Activated CD4-positive, alpha-beta T cell treated with anti-CD3 and anti-CD28 coated beads for 36 hours (primary cell): Measurements from ENCODE around the gene SUFU. TPM values are rescaled to one million over a fixed set of nuclear protein-coding genes. Genes with fewer than 3 reads are reported as not detected.

Experiments used
- ATAC-seq: fragments of 200-7000 bp; cut with Tn5 transposase; one replicate; pipeline ENCODE4 v1.10.0; 2021; ENCODE audit warnings: mild to moderate bottlenecking, moderate library complexity
- CTCF ChIA-PET: fragments of 350-600 bp; sonication (Branson Sonifier 250); formaldehyde crosslinking; loops from one replicate; lab custom pipeline; 2021; ENCODE audit warnings: antibody characterized with exemption; lab: Charles Lee
- POLR2A ChIA-PET: fragments of 350-600 bp; sonication (Branson Sonifier 250); formaldehyde crosslinking; loops from one replicate; lab custom pipeline; 2021; ENCODE audit warnings: antibody characterized with exemption, inconsistent platforms; lab: Charles Lee
- DNase-seq: peaks from one replicate; pipeline ENCODE4 v3.0.0-alpha.2; 2020
- H3K27ac Mint-ChIP-seq: one replicate; pipeline ENCODE4 v1.8.0; 2021; ENCODE audit warnings: mixed read lengths
- H3K27me3 Mint-ChIP-seq: one replicate; pipeline ENCODE4 v1.8.0; 2021; ENCODE audit warnings: mixed read lengths
- H3K36me3 Mint-ChIP-seq: one replicate; pipeline ENCODE4 v1.8.0; 2021; ENCODE audit warnings: low read depth, mixed read lengths
- H3K4me1 Mint-ChIP-seq: one replicate; pipeline ENCODE4 v1.8.0; 2021; ENCODE audit warnings: mixed read lengths
- H3K4me3 Mint-ChIP-seq: one replicate; pipeline ENCODE4 v1.8.0; 2021; ENCODE audit warnings: mild to moderate bottlenecking, moderate library complexity, mixed read lengths
- H3K9me3 Mint-ChIP-seq: one replicate; pipeline ENCODE4 v1.8.0; 2021; ENCODE audit warnings: low read depth, mixed read lengths
- intact Hi-C, 2 experiments: fragments of 100-400 bp; cut with DNase I in 1 of 2; cut with micrococcal nuclease in 1 of 2; formaldehyde crosslinking; loops; one replicate each; pipeline versions ENCODE4 v1.14.2 to v1.15.1; 2022 to 2024; cut with DNase I, micrococcal nuclease
- total RNA-seq, 2 experiments: library from RNA; stranded (reverse); gene quantifications; one replicate each; pipeline ENCODE4 v1.2.3, GENCODE V29; 2021

Gene SUFU
- total RNA-seq, 2 experiments from 2014 or later: 8.4 to 9.5 TPM

DNA sequence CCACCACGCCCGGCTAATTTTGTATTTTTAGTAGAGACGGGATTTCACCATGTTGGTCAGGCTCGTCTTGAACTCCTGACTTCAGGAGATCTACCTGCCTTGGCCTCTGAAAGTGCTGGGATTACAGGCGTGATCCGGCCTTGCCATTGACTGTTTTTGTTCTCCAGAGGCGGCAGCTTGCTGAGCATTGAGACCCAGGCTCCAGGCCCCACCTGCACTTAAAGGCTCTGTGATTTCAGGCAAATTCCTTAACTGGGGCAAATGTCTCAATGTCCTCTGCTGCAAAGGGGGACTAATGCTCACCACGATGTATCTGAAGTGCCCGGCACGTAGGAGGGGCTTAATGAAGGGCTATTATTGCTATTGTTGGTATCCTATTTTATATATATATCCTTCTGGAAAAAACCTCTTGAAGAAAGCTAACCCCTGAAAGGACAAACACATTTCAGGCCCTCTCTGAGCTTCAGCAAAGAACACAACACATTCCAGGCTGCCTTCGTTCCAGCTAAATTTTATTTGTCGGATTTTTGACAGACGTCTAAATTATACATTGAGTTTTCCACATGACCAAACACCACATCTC is 169.6 kb downstream of the SUFU start:
- no peaks in the 10 kb centered on the region for H3K27me3 Mint-ChIP-seq
- CTCF ChIA-PET: interaction anchor here (0.5 to 3.9 kb wide), 11 partner anchors 11 to 441 kb away, joined by 3 to 22 read pairs (median 3); partner anchors contain the start of genes ARL3 and TRIM8
- POLR2A ChIA-PET: interaction anchor here (0.9 kb wide), 1 partner anchor 34 kb away, joined by 5 read pairs; no protein-coding TSS in a partner anchor
- no peaks in the 10 kb centered on the region for H3K36me3 Mint-ChIP-seq
- intact Hi-C loops: no loop called here
- peak overlapping the region; percentile 63 for H3K4me3 Mint-ChIP-seq
- no peaks in the 10 kb centered on the region for H3K9me3 Mint-ChIP-seq
- DNase-seq (no peak), ATAC-seq (no peak)
- peak overlapping the region; percentile 55 for H3K27ac Mint-ChIP-seq
- peaks cover 45% of the 10 kb centered on the region for H3K4me1 Mint-ChIP-seq

DNA sequence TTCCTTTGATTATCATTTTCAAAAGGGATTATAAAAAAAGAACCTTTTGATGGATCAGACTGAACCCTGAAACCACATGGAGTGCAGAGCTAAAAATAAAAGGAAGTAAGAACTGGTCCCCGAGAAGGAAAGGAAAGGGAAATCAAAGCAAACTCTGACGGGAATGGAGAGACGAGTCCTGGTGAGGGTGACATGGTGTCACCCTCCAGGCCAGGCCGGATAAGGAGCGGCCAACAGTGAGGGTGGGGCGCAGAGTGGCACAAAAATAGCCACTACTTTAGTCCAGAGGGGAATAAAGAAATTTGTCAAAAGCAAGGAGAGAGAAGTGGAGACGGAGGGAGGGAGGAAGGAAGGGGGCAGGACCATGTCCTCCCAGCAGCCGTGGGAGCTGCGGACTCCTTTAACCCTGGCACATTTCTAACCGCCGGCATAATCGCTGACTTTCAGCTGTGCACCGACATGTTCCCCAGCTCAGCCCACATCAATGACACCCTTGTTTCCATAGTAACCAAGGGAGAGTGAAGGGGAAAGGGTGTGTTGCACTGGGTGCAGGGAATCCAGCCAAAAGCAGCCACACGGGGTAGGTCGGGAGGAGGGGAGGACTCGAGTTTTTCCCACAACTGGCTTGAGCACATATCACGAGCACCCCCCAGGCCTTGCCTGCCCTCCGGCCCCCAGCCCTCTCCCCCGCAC is 170.2 kb downstream of the SUFU start:
- H3K9me3 Mint-ChIP-seq: no peaks in the 10 kb centered on the region
- H3K27ac Mint-ChIP-seq: peak overlapping the region; percentile 55
- ChIA-PET CTCF (interaction anchor here (0.5 to 3.9 kb wide), 12 partner anchors 10 to 442 kb away, joined by 3 to 22 read pairs (median 3); partner anchors contain the start of genes ARL3 and TRIM8), POLR2A (interaction anchor here (0.9 to 1.2 kb wide), 2 partner anchors 28 to 34 kb away, joined by 5 read pairs; no protein-coding TSS in a partner anchor)
- H3K4me3 Mint-ChIP-seq: peak overlapping the region; percentile 63
- H3K36me3 Mint-ChIP-seq: no peaks in the 10 kb centered on the region
- ATAC-seq: peak; percentile 93
- no peaks in the 10 kb centered on the region for H3K27me3 Mint-ChIP-seq
- peak; percentile 81 for DNase-seq
- intact Hi-C loops: loop anchor here (1.0 to 2.0 kb wide), 3 partner anchors 28 to 69 kb away; partner anchors contain the start of genes ARL3 (in 1 of the 2), SFXN2 (in 1 of the 2) and WBP1L (in 1 of the 2)
- H3K4me1 Mint-ChIP-seq: peaks cover 43% of the 10 kb centered on the region

DNA sequence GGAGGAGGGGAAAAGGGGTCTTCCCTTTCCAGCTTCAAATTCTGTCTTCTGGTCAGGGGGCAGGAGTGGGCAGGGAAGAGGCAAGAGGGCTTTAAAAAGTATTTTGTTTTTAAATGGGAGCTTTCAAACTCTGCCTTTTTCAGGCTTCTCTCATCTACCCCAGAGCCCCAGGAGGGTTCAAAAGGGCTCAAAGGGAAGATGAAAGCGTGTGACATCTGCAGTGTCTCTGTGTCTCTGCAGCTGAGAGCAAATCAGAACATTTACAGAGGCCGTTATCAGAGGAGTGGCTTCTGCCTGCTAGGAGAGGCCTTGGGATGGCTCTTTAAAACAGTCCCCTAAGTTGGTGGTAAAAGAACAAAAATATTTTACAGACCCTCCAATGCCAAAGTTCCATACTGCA is 170.8 kb downstream of the SUFU start:
- no peak for DNase-seq

DNA sequence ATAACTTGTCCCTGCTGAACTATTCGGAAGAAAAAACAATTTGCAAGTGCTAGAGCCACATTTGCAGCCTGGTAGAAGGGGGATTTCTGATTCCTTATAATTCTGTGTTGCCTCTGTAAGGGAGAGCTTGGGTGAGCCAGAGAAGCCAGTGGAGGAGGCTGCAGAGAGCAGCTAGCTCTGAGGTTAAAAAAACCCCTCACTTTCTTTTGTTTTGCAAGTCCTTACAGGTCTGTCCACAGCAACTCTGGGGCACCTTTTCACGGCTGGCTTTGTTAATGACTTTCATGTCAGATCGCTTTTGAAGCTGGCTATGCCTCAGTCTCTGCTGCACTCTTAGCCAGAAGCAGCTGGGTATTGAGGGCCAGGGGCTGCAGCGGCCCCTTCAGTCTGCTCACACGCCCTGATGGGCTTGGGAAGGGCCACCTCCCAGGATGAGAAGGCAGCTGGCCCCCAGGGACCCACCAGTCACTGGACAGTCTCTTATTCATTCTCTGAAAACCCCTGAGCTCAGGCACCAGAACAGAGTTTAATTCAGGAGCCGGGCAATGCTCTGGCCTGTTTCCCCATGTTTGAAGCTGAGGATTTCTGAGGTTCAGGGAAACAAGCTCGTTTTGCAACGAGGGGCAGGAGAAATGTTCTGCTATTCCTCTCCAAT is 171.4 kb downstream of the SUFU start:
- no peaks in the 10 kb centered on the region for H3K9me3 Mint-ChIP-seq
- DNase-seq: no peak
- peaks cover 43% of the 10 kb centered on the region for H3K4me1 Mint-ChIP-seq
- H3K27ac Mint-ChIP-seq: no peak overlapping the region
- H3K27me3 Mint-ChIP-seq: no peaks in the 10 kb centered on the region
- CTCF ChIA-PET: interaction anchor here (0.6 to 3.9 kb wide), 12 partner anchors 9 to 60 kb away, joined by 3 to 22 read pairs (median 3); partner anchors contain the start of genes ARL3 and TRIM8
- no peaks in the 10 kb centered on the region for H3K36me3 Mint-ChIP-seq
- POLR2A ChIA-PET: interaction anchor here (1.0 to 1.2 kb wide), 2 partner anchors 10 to 29 kb away, joined by 3 to 5 read pairs; no protein-coding TSS in a partner anchor
- intact Hi-C loops: loop anchor here (2.0 to 5.0 kb wide), 2 partner anchors 37 to 68 kb away; partner anchors contain the start of genes ARL3 (in 1 of the 2), SFXN2 (in 1 of the 2) and WBP1L (in 1 of the 2)
- ATAC-seq: no peak
- peak overlapping the region; percentile 63 for H3K4me3 Mint-ChIP-seq

More for the DNA sequence above, 170.8 kb downstream of the SUFU start:
- Mint-ChIP-seq H3K4me3 (peak overlapping the region; percentile 63), H3K9me3 (no peaks in the 10 kb centered on the region), H3K36me3 (no peaks in the 10 kb centered on the region), H3K4me1 (peaks cover 43% of the 10 kb centered on the region), H3K27me3 (no peaks in the 10 kb centered on the region), H3K27ac (no peak overlapping the region)
- POLR2A ChIA-PET: interaction anchor here (1.0 to 1.2 kb wide), 2 partner anchors 10 to 28 kb away, joined by 3 to 5 read pairs; no protein-coding TSS in a partner anchor
- peak; percentile 47 for ATAC-seq
- CTCF ChIA-PET: interaction anchor here (1.0 to 3.9 kb wide), 7 partner anchors 10 to 443 kb away, joined by 3 to 22 read pairs (median 5); partner anchors contain the start of genes ARL3 and TRIM8
- intact Hi-C loops: loop anchor here (1.0 to 2.0 kb wide), 3 partner anchors 28 to 68 kb away; partner anchors contain the start of genes ARL3 (in 1 of the 2), SFXN2 (in 1 of the 2) and WBP1L (in 1 of the 2)

DNA sequence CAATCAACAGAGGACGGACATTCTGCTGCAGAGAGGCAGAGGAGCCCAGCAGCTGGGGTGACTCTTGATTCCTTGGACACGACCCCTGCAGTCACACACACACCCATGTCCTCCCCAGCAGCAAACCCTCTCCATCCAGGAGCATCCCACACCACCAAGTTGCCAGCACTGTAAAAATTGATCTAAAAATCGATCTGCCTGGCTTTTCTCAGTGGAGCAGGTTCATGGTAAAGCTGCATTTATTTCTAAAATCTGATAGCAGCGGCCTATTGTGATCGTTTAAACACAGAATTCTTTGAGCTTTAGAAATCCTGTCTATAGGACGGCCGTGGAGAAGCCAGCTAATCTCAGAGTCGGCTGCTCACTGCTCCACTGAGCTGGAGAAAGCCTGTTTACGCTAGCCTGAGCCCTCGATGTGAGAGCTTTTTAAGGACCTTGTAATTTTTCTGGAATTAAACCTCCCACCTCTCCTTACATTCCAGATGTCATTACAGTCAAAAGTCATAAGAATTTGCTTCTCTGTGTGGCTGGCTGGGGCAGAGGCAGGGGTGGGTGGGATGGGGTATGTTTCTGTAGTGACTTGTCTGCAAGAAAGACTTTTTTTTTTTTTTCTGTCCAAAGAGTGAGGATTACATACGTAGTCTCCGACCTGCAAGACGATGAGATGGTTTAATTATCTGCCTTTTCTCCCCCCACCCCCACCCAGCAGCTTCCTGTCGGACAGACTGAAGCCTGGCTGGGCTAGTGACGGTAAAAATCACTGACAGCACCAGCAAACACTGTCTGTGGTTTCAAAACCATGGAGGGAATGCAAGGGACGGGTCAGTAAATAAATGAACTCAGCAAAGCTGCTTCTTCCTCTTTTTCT is 172.1 kb downstream of the SUFU start:
- H3K27ac Mint-ChIP-seq: no peak overlapping the region
- intact Hi-C loops: loop anchor here (2.0 to 5.0 kb wide), 2 partner anchors 36 to 67 kb away; partner anchors contain the start of genes ARL3 (in 1 of the 2), SFXN2 (in 1 of the 2) and WBP1L (in 1 of the 2)
- ChIA-PET CTCF (interaction anchor here (0.6 to 3.9 kb wide), 12 partner anchors 8 to 215 kb away, joined by 3 to 22 read pairs (median 4); partner anchors contain the start of gene ARL3), POLR2A (interaction anchor here (0.7 to 1.2 kb wide), 2 partner anchors 9 to 30 kb away, joined by 5 read pairs; no protein-coding TSS in a partner anchor)
- no peak for DNase-seq
- no peaks in the 10 kb centered on the region for H3K9me3 Mint-ChIP-seq
- no peaks in the 10 kb centered on the region for H3K36me3 Mint-ChIP-seq
- no peaks in the 10 kb centered on the region for H3K27me3 Mint-ChIP-seq
- ATAC-seq: no peak
- no peak overlapping the region for H3K4me3 Mint-ChIP-seq
- H3K4me1 Mint-ChIP-seq: peaks cover 43% of the 10 kb centered on the region

DNA sequence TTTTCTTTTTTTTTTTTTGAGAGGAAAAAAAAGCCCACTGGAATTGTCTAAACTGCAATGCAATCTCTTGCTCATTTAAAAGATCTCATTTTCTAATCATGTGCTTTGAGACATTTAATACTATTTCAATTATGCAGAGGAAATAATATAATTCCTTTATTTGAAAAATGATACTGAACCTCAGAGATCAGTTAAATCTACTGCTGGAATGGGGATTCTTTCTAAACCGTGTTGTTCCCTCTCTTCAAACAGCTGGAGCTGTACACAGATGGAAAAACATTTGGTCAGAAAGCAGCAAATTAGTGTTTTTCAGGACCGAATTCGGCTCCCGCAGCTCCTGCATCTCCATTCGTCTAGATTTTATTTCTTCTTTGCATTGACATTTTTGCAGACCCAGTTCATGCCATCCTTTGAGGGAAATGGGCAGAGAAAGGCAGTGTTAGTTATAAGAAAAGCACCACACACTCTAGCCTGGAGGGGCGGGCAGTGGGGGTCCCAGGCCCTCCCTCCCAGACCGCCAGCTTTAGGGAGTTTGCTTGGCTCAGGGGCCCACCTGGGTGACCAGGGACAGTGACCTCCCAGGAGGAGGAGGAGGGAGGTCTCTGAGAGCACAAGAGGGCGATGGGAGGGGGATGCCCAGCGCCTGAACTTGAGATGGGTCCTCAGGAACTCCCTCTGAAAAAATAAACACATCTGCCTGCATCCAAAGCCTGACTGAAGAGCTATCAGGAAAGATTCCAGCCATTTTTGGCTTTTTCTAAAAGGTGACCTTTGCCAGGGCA is 173.0 kb downstream of the SUFU start:
- ATAC-seq: no peak
- no peak overlapping the region for H3K4me3 Mint-ChIP-seq
- CTCF ChIA-PET: interaction anchor here (0.6 to 3.9 kb wide), 7 partner anchors 8 to 216 kb away, joined by 3 to 22 read pairs (median 4); partner anchors contain the start of gene ARL3
- peaks cover 48% of the 10 kb centered on the region for H3K4me1 Mint-ChIP-seq
- no peak for DNase-seq
- POLR2A ChIA-PET: interaction anchor here (0.7 to 1.1 kb wide), 2 partner anchors 10 to 32 kb away, joined by 3 to 5 read pairs; partner anchors contain the start of gene TRIM8
- peak overlapping the region; percentile 30 for H3K27ac Mint-ChIP-seq
- no peaks in the 10 kb centered on the region for H3K27me3 Mint-ChIP-seq
- no peaks in the 10 kb centered on the region for H3K9me3 Mint-ChIP-seq
- intact Hi-C loops: loop anchor here in 1 of 2 experiments (5.0 kb wide), 1 partner anchor 36 kb away; the partner anchor contains the start of genes ARL3 and SFXN2
- H3K36me3 Mint-ChIP-seq: peaks cover 5% of the 10 kb centered on the region

DNA sequence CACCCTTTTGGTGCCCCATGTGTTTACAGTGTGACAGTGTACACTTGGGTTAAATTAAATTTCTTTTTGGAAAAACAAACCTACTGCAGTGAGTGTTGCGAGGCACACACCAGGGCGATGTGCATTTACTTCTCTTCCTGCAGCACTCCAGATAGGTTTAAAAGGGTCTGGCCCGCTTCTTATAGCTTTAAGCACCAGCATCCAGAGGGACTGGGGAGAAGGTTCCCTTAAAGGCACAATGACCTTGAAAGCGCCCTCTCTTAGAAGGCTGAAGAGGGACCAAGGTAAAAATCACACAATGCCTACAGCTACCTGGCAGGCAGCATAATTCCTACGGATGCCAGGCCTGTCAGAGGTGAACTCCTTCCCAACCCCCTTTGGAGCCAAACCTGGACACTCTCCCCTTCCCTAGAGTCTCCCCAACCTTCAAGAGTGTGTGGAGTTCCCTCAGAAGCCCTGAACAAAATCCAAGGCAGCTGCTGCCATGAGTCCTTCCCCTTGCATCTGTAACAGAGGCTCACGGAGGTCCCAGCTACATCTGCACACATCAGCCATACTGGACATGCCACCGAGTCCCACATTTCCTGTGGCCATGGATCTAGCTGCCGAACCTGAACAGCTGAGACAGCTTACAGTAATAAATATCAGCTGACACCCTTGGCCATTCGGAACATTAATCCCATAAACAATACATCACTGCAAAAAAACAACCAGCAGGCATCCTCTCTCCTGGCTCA is 173.7 kb downstream of the SUFU start:
- Mint-ChIP-seq H3K27me3 (no peaks in the 10 kb centered on the region), H3K36me3 (peaks cover 9% of the 10 kb centered on the region), H3K27ac (no peak overlapping the region), H3K4me1 (peaks cover 55% of the 10 kb centered on the region), H3K9me3 (no peaks in the 10 kb centered on the region), H3K4me3 (no peak overlapping the region)
- DNase-seq (no peak), ATAC-seq (no peak)
- ChIA-PET POLR2A (interaction anchor here (1.1 kb wide), 1 partner anchor 33 kb away, joined by 3 read pairs; the partner anchor contains the start of gene TRIM8), CTCF (interaction anchor here (0.6 to 1.2 kb wide), 6 partner anchors 8 to 1018 kb away, joined by 3 to 4 read pairs (median 3); partner anchors contain the start of genes ARL3 and SFXN2)
- intact Hi-C loops: loop anchor here (2.0 to 5.0 kb wide), 2 partner anchors 21 to 35 kb away; partner anchors contain the start of genes ARL3 (in 1 of the 2) and SFXN2 (in 1 of the 2)

DNA sequence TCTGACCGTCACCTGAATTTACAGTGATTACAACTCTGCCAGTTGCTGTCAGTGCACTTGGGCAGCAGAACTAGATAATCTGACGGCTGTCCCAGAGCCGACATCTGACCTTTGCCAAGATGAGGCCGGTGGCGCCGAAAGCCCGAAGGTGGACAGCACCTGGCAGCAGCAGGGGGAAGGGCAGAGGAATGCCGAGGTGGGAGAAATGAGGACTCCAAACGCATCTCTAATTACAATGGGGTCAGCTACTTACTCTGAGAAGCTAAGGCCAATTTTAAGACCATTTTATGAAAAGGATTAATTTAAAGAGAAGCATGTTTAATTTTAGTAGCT is 174.3 kb downstream of the SUFU start:
- intact Hi-C loops: loop anchor here (2.0 to 5.0 kb wide), 2 partner anchors 21 to 34 kb away; partner anchors contain the start of genes ARL3 (in 1 of the 2) and SFXN2 (in 1 of the 2)
- POLR2A ChIA-PET: interaction anchor here (1.1 kb wide), 1 partner anchor 33 kb away, joined by 3 read pairs; the partner anchor contains the start of gene TRIM8
- DNase-seq: no peak
- H3K4me3 Mint-ChIP-seq: no peak overlapping the region
- CTCF ChIA-PET: interaction anchor here (0.6 to 1.2 kb wide), 4 partner anchors 29 to 1018 kb away, joined by 3 to 4 read pairs (median 3); partner anchors contain the start of genes ARL3 and SFXN2
- no peak overlapping the region for H3K27ac Mint-ChIP-seq
- ATAC-seq: no peak
- no peaks in the 10 kb centered on the region for H3K9me3 Mint-ChIP-seq
- H3K36me3 Mint-ChIP-seq: peaks cover 9% of the 10 kb centered on the region
- H3K27me3 Mint-ChIP-seq: no peaks in the 10 kb centered on the region
- peaks cover 53% of the 10 kb centered on the region for H3K4me1 Mint-ChIP-seq
